Measurements from ENCODE around the gene SLC2A9. TPM values are rescaled to one million over a fixed set of nuclear protein-coding genes. Genes with fewer than 3 reads are reported as not detected.

SLC2A9 gene
- total RNA-seq, 2 donors from 2014 or later: 1.6 to 8.6 TPM

DNA sequence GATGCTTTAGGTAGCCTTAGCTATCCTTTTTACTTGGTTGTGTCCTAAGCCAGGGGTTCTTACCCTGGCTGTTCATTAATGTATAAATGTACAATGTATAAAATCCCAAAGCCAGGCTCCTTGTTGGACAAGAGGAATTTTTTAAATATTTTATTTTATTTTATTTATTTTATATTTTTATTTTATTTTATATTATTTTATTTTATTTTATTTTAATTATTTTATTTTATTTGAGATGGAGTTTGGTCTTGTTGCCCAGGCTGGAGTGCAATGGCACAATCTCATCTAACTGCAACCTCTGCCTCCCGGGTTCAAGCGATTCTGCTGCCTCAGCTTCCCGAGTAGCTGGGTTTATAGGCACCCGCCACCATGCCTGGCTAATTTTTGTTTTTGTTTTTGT, 8.1 kb upstream of the SLC2A9 start:
- no peak overlapping the region for H3K4me3 ChIP-seq
- TF ChIP-seq POLR2A (IDR thresholded peaks at IDR 0.05): no peak
- TF ChIP-seq, protein P1, sequence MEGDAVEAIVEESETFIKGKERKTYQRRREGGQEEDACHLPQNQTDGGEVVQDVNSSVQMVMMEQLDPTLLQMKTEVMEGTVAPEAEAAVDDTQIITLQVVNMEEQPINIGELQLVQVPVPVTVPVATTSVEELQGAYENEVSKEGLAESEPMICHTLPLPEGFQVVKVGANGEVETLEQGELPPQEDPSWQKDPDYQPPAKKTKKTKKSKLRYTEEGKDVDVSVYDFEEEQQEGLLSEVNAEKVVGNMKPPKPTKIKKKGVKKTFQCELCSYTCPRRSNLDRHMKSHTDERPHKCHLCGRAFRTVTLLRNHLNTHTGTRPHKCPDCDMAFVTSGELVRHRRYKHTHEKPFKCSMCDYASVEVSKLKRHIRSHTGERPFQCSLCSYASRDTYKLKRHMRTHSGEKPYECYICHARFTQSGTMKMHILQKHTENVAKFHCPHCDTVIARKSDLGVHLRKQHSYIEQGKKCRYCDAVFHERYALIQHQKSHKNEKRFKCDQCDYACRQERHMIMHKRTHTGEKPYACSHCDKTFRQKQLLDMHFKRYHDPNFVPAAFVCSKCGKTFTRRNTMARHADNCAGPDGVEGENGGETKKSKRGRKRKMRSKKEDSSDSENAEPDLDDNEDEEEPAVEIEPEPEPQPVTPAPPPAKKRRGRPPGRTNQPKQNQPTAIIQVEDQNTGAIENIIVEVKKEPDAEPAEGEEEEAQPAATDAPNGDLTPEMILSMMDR (IDR thresholded peaks at IDR 0.05): no peak
- 80 to 86% methylated on average over 4 of the region's 4 CpGs for WGBS, 2 donors
- ATAC-seq (no peak), DNase-seq (no peak)
- H3K4me1 ChIP-seq: peaks cover 27% of the 10 kb centered on the region
- no peaks in the 10 kb centered on the region for H3K9me3 ChIP-seq
- no peaks in the 10 kb centered on the region for H3K27me3 ChIP-seq
- intact Hi-C loops (cut with DNase I): no loop called here
- no peak overlapping the region for H3K27ac ChIP-seq
- no peaks in the 10 kb centered on the region for H3K36me3 ChIP-seq (replicated peaks in 1 of 2; ENCODE audit: insufficient read depth in 1 of 2, low read depth in 2 of 2)

GRCh38 chr4:10028910-10029309, 7.6 kb upstream of the SLC2A9 start:
- DNase-seq: no peak
- no peak overlapping the region for H3K4me3 ChIP-seq
- ATAC-seq: no peak
- TF ChIP-seq POLR2A (IDR thresholded peaks at IDR 0.05): no peak
- TF ChIP-seq, protein P1 (IDR thresholded peaks at IDR 0.05): no peak
- no peaks in the 10 kb centered on the region for H3K27me3 ChIP-seq
- intact Hi-C loops (cut with DNase I): no loop called here
- no peaks in the 10 kb centered on the region for H3K36me3 ChIP-seq (replicated peaks in 1 of 2; ENCODE audit: insufficient read depth in 1 of 2, low read depth in 2 of 2)
- H3K9me3 ChIP-seq: no peaks in the 10 kb centered on the region
- H3K27ac ChIP-seq: no peak overlapping the region
- 36 to 41% methylated on average over 3 to 4 of the region's 4 CpGs for WGBS, 2 donors
- peaks cover 27% of the 10 kb centered on the region for H3K4me1 ChIP-seq

- H3K9me3 ChIP-seq: no peaks in the 10 kb centered on the region
- no peak overlapping the region for H3K4me3 ChIP-seq
- no peaks in the 10 kb centered on the region for H3K27me3 ChIP-seq
- WGBS, 2 donors: 57 to 66% methylated on average over 9 of the region's 9 CpGs
- H3K36me3 ChIP-seq (replicated peaks in 1 of 2; ENCODE audit: insufficient read depth in 1 of 2, low read depth in 2 of 2): no peaks in the 10 kb centered on the region
- DNase-seq (no peak), ATAC-seq (no peak)
- peaks cover 10% of the 10 kb centered on the region for H3K4me1 ChIP-seq
- H3K27ac ChIP-seq: no peak overlapping the region
- intact Hi-C loops (cut with DNase I): no loop called here
- TF ChIP-seq, protein P1 (IDR thresholded peaks at IDR 0.05): no peak
- no peak for TF ChIP-seq POLR2A (IDR thresholded peaks at IDR 0.05)
These were observed 5.2 kb upstream of the SLC2A9 start for GRCh38 chr4:10026485-10026884.

DNA sequence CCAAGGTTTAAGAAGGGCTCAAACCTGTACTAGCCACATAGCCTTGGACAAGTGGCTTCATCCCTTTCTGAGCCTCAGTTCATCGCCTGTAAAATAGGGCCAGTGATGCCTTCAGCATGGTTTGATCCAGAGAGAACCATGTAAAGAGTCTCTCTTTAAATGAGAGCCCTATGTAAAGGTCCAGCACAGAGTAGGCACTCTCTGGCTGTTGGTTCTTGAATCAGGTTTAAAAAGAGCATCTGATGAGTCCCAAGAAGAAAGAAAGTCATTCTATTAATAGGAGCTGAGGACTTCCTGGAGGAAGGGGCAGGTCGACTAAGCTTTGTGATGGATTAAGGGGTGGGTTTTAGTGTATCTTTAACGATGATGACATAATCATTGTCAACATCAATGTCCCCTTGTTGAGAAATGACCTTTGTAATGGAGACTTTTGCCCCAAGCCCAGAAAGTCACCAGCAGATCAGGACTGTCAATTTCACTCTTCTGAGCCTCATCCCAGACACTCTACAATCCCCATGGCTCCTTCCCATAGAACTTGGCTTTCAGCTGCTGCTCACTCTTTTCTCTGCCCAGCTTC, 4.0 kb upstream of the SLC2A9 start:
- no peaks in the 10 kb centered on the region for H3K27me3 ChIP-seq
- H3K27ac ChIP-seq: no peak overlapping the region
- DNase-seq (no peak), ATAC-seq (no peak)
- no peak for TF ChIP-seq POLR2A (IDR thresholded peaks at IDR 0.05)
- TF ChIP-seq, protein P1 (IDR thresholded peaks at IDR 0.05): no peak
- 38 to 39% methylated on average over 3 of the region's 3 CpGs for whole genome bisulfite sequencing, 2 donors
- intact Hi-C loops (cut with DNase I): no loop called here
- H3K4me3 ChIP-seq: no peak overlapping the region
- H3K9me3 ChIP-seq: no peaks in the 10 kb centered on the region
- H3K4me1 ChIP-seq: peaks cover 4% of the 10 kb centered on the region
- H3K36me3 ChIP-seq (replicated peaks in 1 of 2; ENCODE audit: insufficient read depth in 1 of 2, low read depth in 2 of 2): no peaks in the 10 kb centered on the region

- ATAC-seq (no peak), DNase-seq (peak in 1 of 4 donors; percentile 57)
- H3K27me3 ChIP-seq: no peaks in the 10 kb centered on the region
- H3K4me1 ChIP-seq: peaks cover 7% of the 10 kb centered on the region
- intact Hi-C loops (cut with DNase I): no loop called here
- peak overlapping the region in 1 of 4 donors; percentile 66 for H3K27ac ChIP-seq
- H3K36me3 ChIP-seq (replicated peaks in 1 of 2; ENCODE audit: insufficient read depth in 1 of 2, low read depth in 2 of 2): no peaks in the 10 kb centered on the region
- H3K4me3 ChIP-seq: no peak overlapping the region
- WGBS, 2 donors: 44 to 88% methylated on average over 2 of the region's 2 CpGs
- H3K9me3 ChIP-seq: no peaks in the 10 kb centered on the region
- no peak for TF ChIP-seq POLR2A (IDR thresholded peaks at IDR 0.05)
These were observed 3.0 kb upstream of the SLC2A9 start for GRCh38 chr4:10024303-10024702.
